GM12878 (cell line): ENCODE measurements around the gene SRRM5. TPM values are rescaled to one million over a fixed set of nuclear protein-coding genes. Genes with fewer than 3 reads are reported as not detected.

Source experiments
- ATAC-seq: fragments of 200-7000 bp; cut with Tn5 transposase; 3 replicates; pipeline ENCODE4 v1.9.1; 2020; ENCODE audit warnings: mild to moderate bottlenecking, moderate library complexity
- BruUV-seq: library from RNA; stranded (reverse); fragments of 400-500 nt; replicated peaks from 2 replicates; lab custom pipeline; 2021; lab: Mats Ljungman, UMichigan
- CTCF ChIA-PET: fragments of 300-600 bp; sonication (Branson Sonifier 250); formaldehyde crosslinking; extraction: SDS; loops from one replicate; lab custom pipeline; 2021; ENCODE audit warnings: inconsistent platforms; lab: Yijun Ruan, JAX
- POLR2A ChIA-PET: fragments of 350-600 bp; formaldehyde crosslinking; extraction: SDS; loops from one replicate; lab custom pipeline; 2021; ENCODE audit warnings: inconsistent platforms; lab: Charles Lee
- RAD21 ChIA-PET: fragments of 300-600 bp; sonication (Branson Sonifier 250); formaldehyde crosslinking; loops from one replicate; lab custom pipeline; 2023; ENCODE audit warnings: antibody characterized with exemption; ENCODE audit not compliant: unreplicated experiment; lab: Charles Lee
- SMC1A ChIA-PET: fragments of 300-600 bp; sonication (Branson Sonifier 250); formaldehyde crosslinking; loops from one replicate; lab custom pipeline; 2023; ENCODE audit not compliant: unreplicated experiment, uncharacterized antibody; lab: Charles Lee
- DNase-seq: peaks from one replicate; pipeline ENCODE4 v3.0.0-alpha.2; 2011; ENCODE audit warnings: low read depth, low spot score
- FAIRE-seq: peaks from 3 replicates; lab custom pipeline; 2011; peaks lifted over from hg19 to GRCh38; lab: Jason Lieb, UNC
- H2AFZ ChIP-seq: 2 replicates; pipeline ENCODE4 v1.6.0; 2011; ENCODE audit warnings: low read depth, low read length, control low read depth; ENCODE audit not compliant: control insufficient read depth
- H3K27ac ChIP-seq: 2 replicates; pipeline ENCODE4 v1.5.1; 2011; ENCODE audit warnings: control low read depth; ENCODE audit not compliant: control insufficient read depth, insufficient read depth
- H3K27me3 ChIP-seq, 2 experiments: replicated peaks in 1 of 2; 2 replicates each; pipeline versions ENCODE4 v1.6.0 to v1.6.1; 2011; ENCODE audit warnings: low read length in 1 of 2; ENCODE audit not compliant: control insufficient read depth in 2 of 2, insufficient read depth in 2 of 2
- H3K36me3 ChIP-seq, 2 experiments: 2 replicates each; pipeline ENCODE4 v1.5.1; 2011; ENCODE audit warnings: low read length in 1 of 2; ENCODE audit not compliant: control insufficient read depth in 2 of 2, insufficient read depth in 2 of 2
- H3K4me1 ChIP-seq: 2 replicates; pipeline ENCODE4 v1.6.1; 2011; ENCODE audit warnings: mild to moderate bottlenecking, low read length, moderate library complexity, mixed read lengths; ENCODE audit not compliant: control insufficient read depth, insufficient read depth
- H3K4me2 ChIP-seq: 2 replicates; pipeline ENCODE4 v1.6.0; 2011; ENCODE audit warnings: control low read depth; ENCODE audit not compliant: control insufficient read depth, insufficient read depth
- H3K4me3 ChIP-seq: fragments of 200-600 bp; sonication (generic); 2 replicates; pipeline ENCODE4 v1.5.1; 2016
- H3K79me2 ChIP-seq: 2 replicates; pipeline ENCODE4 v1.6.0; 2011; ENCODE audit warnings: low read length; ENCODE audit not compliant: control insufficient read depth, insufficient read depth
- H3K9ac ChIP-seq: 2 replicates; pipeline ENCODE4 v1.8.0; 2011; ENCODE audit warnings: low read length, control low read depth, mixed read lengths; ENCODE audit not compliant: control insufficient read depth, insufficient read depth
- H3K9me3 ChIP-seq: replicated peaks from 3 replicates; pipeline ENCODE4 v1.5.1; 2011; ENCODE audit warnings: mild to moderate bottlenecking, low read length; ENCODE audit not compliant: control insufficient read depth, insufficient read depth
- H4K20me1 ChIP-seq: 2 replicates; pipeline ENCODE4 v1.6.0; 2011; ENCODE audit not compliant: control insufficient read depth, insufficient read depth
- CREM ChIP-seq: IDR thresholded peaks from 2 replicates; pipeline ENCODE4 v1.6.1; 2014; ENCODE audit warnings: antibody characterized with exemption, low read depth
- CUX1 ChIP-seq: IDR thresholded peaks from 2 replicates; pipeline ENCODE4 v1.6.1; 2012; ENCODE audit warnings: improper control_type of control experiment, low read depth, low read length; ENCODE audit not compliant: insufficient replicate concordance
- ETV6 ChIP-seq, 2 experiments: fragments of 450-650 bp in 1 of 2; IDR thresholded peaks in 1 of 2; conservative IDR thresholded peaks in 1 of 2; 2 replicates each; pipeline ENCODE4 v1.6.1; 2014; ENCODE audit warnings: antibody characterized with exemption in 1 of 2, borderline replicate concordance in 1 of 2, low read depth in 1 of 2, mild to moderate bottlenecking in 1 of 2, moderate library complexity in 1 of 2
- KDM1A ChIP-seq: fragments of 200-600 bp; sonication (generic); IDR thresholded peaks from 2 replicates; pipeline ENCODE4 v1.6.1; 2016; ENCODE audit warnings: borderline replicate concordance
- ZSCAN29 ChIP-seq: fragments of 450-650 bp; IDR thresholded peaks from 2 replicates; pipeline ENCODE4 v1.6.1; 2017; ENCODE audit warnings: mild to moderate bottlenecking, moderate library complexity
- WGBS: methylation state at CpG from one replicate; pipeline ENCODE4 v1.1.6; 2016; ENCODE audit warnings: low lambda C conversion rate; ENCODE audit not compliant: insufficient replicate concordance, insufficient coverage; ENCODE audit errors: missing lambda C conversion rate; 5-methylcytosine and 5-hydroxymethylcytosine counted together
- in situ Hi-C: fragments of 300-500 bp; cut with MboI; formaldehyde crosslinking; loops from 9 replicates; pipeline ENCODE4 v1.14.3; 2018; ENCODE audit warnings: mixed read lengths
- intact Hi-C: fragments of 100-400 bp; cut with micrococcal nuclease; formaldehyde crosslinking; loops from one replicate; pipeline ENCODE4 v1.14.2; 2022; ENCODE audit not compliant: unreplicated experiment
- polyA plus RNA-seq, 11 experiments: library from polyadenylated mRNA; depleted of rRNA in 4 of 11; unstranded in 6 of 11; stranded (reverse) in 5 of 11; fragments of >200 nt; fragmentation: Nextera tagmentation in 4 of 11; fragmentation: Illumina TruSeq in 1 of 11; extraction: Ambion mirVana in 4 of 11; extraction: Trizol in 1 of 11; gene quantifications; 1 replicate in 1 of 11; 2 replicates in 10 of 11; pipeline versions ENCODE4 v1.2.1 to v1.2.3, GENCODE V29; 2011 to 2016; ENCODE audit warnings: inconsistent platforms in 2 of 11, missing spikeins in 2 of 11, low read depth in 1 of 11
- total RNA-seq, 4 experiments: library from RNA; depleted of rRNA in 3 of 4; stranded (reverse); fragments of >200 nt in 3 of 4; fragmentation: Illumina TruSeq in 1 of 4; extraction: Trizol in 1 of 4; gene quantifications; 2 replicates each; pipeline versions ENCODE4 v1.2.1 to v1.2.3, GENCODE V29; 2013 to 2021

Gene SRRM5
- total and polyA plus RNA-seq, 10 of the 15 experiments (the other 5 are each of a cell fraction or from before 2014, with no cell fraction given) = 0.06 to 0.38 (median 0.24) TPM; not detected in 2

GRCh38 chr19:43610493-43610892 lies 1.4 kb upstream of the SRRM5 start:
- intact Hi-C loops (no loop called here), in situ Hi-C loops (no loop called here)
- ATAC-seq (no peak), FAIRE-seq (no peak), DNase-seq (no peak)
- Histone ChIP-seq H3K4me2 (no peak overlapping the region), H3K27ac (no peak overlapping the region), H3K4me3 (no peak overlapping the region), H3K9ac (no peak overlapping the region), H3K27me3 (no peaks in the 10 kb centered on the region), H2AFZ (no peak overlapping the region), H3K9me3 (no peaks in the 10 kb centered on the region), H3K36me3 (peaks cover 3 to 14% of the 10 kb centered on the region in 2 experiments; a peak in 3 of 4 replicates), H4K20me1 (no peaks in the 10 kb centered on the region), H3K79me2 (peaks cover 1% of the 10 kb centered on the region; the same call in 1 of the 2 replicates), H3K4me1 (no peaks in the 10 kb centered on the region)
- POLR2A ChIA-PET = no interaction called here
- 79% methylated on average over 3 of the region's 3 CpGs for WGBS
- RAD21 ChIA-PET = no interaction called here
- TF ChIP-seq ETV6 (conservative IDR thresholded peaks at IDR 0.05 in 1 of 2, IDR thresholded peaks at IDR 0.05 in 1 of 2; ENCODE audit: borderline replicate concordance in 1 of 2, low read depth in 1 of 2) (no peak), KDM1A (no peak), CUX1 (no peak), CREM (no peak), ZSCAN29 (no peak)
- BruUV-seq = no TSS peak
- CTCF ChIA-PET = no interaction called here
- SMC1A ChIA-PET = no interaction called here
